GM23248 (cell line): ENCODE measurements around the gene LRRC70. TPM values are rescaled to one million over a fixed set of nuclear protein-coding genes. Genes with fewer than 3 reads are reported as not detected.
"Not testable (repeated sequence)": the region's sequence is repeated elsewhere in the genome, so short reads cannot be mapped to it uniquely, and the experiment has no call there.

ENCODE experiments used
- DNase-seq: peaks from one replicate; pipeline ENCODE4 v3.0.0-alpha.2; 2015
- H2AFZ ChIP-seq: fragments of 200-600 bp; sonication (generic); 2 replicates; pipeline ENCODE4 v1.6.1; 2016; ENCODE audit warnings: antibody characterized with exemption
- H3F3A ChIP-seq: fragments of 200-600 bp; sonication (generic); 2 replicates; pipeline ENCODE4 v1.6.1; 2016; ENCODE audit warnings: mild to moderate bottlenecking, antibody characterized with exemption, mixed run types; ENCODE audit not compliant: insufficient read depth
- H3K27ac ChIP-seq: fragments of 200-600 bp; sonication (generic); 2 replicates; pipeline ENCODE4 v1.5.1; 2016; ENCODE audit warnings: mild to moderate bottlenecking
- H3K27me3 ChIP-seq: fragments of 200-600 bp; sonication (generic); replicated peaks from 2 replicates; pipeline ENCODE4 v1.6.1; 2016; ENCODE audit warnings: mild to moderate bottlenecking; ENCODE audit not compliant: insufficient read depth
- H3K36me3 ChIP-seq: fragments of 200-600 bp; sonication (generic); 2 replicates; pipeline ENCODE4 v1.6.1; 2016; ENCODE audit warnings: low read depth, mild to moderate bottlenecking
- H3K4me1 ChIP-seq: fragments of 200-600 bp; sonication (generic); 2 replicates; pipeline ENCODE4 v1.6.1; 2016; ENCODE audit warnings: mild to moderate bottlenecking; ENCODE audit not compliant: insufficient read depth
- H3K4me2 ChIP-seq: fragments of 200-600 bp; sonication (generic); one replicate; pipeline ENCODE4 v1.6.1; 2016; ENCODE audit warnings: mild to moderate bottlenecking; ENCODE audit not compliant: unreplicated experiment
- H3K4me3 ChIP-seq: fragments of 200-600 bp; sonication (generic); 2 replicates; pipeline ENCODE4 v1.5.1; 2016; ENCODE audit warnings: mild to moderate bottlenecking
- H3K79me2 ChIP-seq: fragments of 200-600 bp; sonication (generic); 2 replicates; pipeline ENCODE4 v1.6.1; 2016; ENCODE audit warnings: mild to moderate bottlenecking; ENCODE audit not compliant: insufficient read depth
- H3K9ac ChIP-seq: fragments of 200-600 bp; sonication (generic); 2 replicates; pipeline ENCODE4 v1.6.1; 2016; ENCODE audit warnings: mild to moderate bottlenecking
- H3K9me2 ChIP-seq: fragments of 200-600 bp; sonication (generic); 2 replicates; pipeline ENCODE4 v1.6.1; 2016; ENCODE audit warnings: mixed run types, mild to moderate bottlenecking, moderate library complexity; ENCODE audit not compliant: insufficient read depth
- H3K9me3 ChIP-seq: fragments of 200-600 bp; sonication (generic); one replicate; pipeline ENCODE4 v1.6.1; 2017; ENCODE audit warnings: low read depth
- H4K20me1 ChIP-seq: fragments of 200-600 bp; sonication (generic); 2 replicates; pipeline ENCODE4 v1.6.0; 2016; ENCODE audit not compliant: insufficient read depth
- EZH2 ChIP-seq: fragments of 200-600 bp; sonication (generic); IDR thresholded peaks from 2 replicates; pipeline ENCODE4 v1.6.1; 2018; ENCODE audit warnings: antibody characterized with exemption, mild to moderate bottlenecking; ENCODE audit not compliant: insufficient read depth, poor library complexity, severe bottlenecking
- EZH2phosphoT487 ChIP-seq: fragments of 200-600 bp; sonication (generic); IDR thresholded peaks from 2 replicates; pipeline ENCODE4 v1.6.1; 2018; ENCODE audit warnings: antibody characterized with exemption, moderate library complexity, mild to moderate bottlenecking, low read depth; ENCODE audit not compliant: insufficient read depth
- WGBS, 2 experiments: methylation state at CpG; one replicate each; pipeline ENCODE4 v1.1.6; 2015 to 2017; ENCODE audit warnings: low lambda C conversion rate in 2 of 2, low coverage in 1 of 2; ENCODE audit errors: missing lambda C conversion rate in 2 of 2; 5-methylcytosine and 5-hydroxymethylcytosine counted together
- in situ Hi-C: fragments of 300-500 bp; cut with MboI; formaldehyde crosslinking; loops from 2 replicates; pipeline ENCODE4 v1.15.0; 2020
- polyA plus RNA-seq: library from polyadenylated mRNA; unstranded; fragments of >200 nt; fragmentation: Nextera tagmentation; extraction: Ambion mirVana; gene quantifications from 2 replicates; pipeline ENCODE4 v1.2.1, GENCODE V29; 2016
- total RNA-seq: library from RNA; depleted of rRNA; stranded (reverse); fragments of >200 nt; shearing (Covaris generic); gene quantifications from 2 replicates; pipeline ENCODE4 v1.2.3, GENCODE V29; 2014

The LRRC70 gene
- total and polyA plus RNA-seq, 2 experiments from 2014 or later = 0.26 to 1.1 TPM

GRCh38 chr5:62562867-62563266, 15.8 kb upstream of the LRRC70 start:
- Histone ChIP-seq H3K9me3 (no peaks in the 10 kb centered on the region), H3K36me3 (peaks cover 10% of the 10 kb centered on the region; the same call in 1 of the 2 replicates), H3K4me2 (no peak overlapping the region), H2AFZ (no peak overlapping the region), H3K4me3 (no peak overlapping the region), H3K79me2 (no peaks in the 10 kb centered on the region), H3K4me1 (no peaks in the 10 kb centered on the region), H4K20me1 (no peaks in the 10 kb centered on the region), H3K9me2 (no peaks in the 10 kb centered on the region), H3K27ac (no peak overlapping the region), H3K27me3 (no peaks in the 10 kb centered on the region), H3K9ac (no peak overlapping the region), H3F3A (no peaks in the 10 kb centered on the region)
- WGBS, 2 experiments = 100% methylated on average over 1 of the region's 1 CpG
- in situ Hi-C loops = no loop called here
- TF ChIP-seq EZH2 (no peak), EZH2phosphoT487 (no peak)
- DNase-seq = no peak

DNA sequence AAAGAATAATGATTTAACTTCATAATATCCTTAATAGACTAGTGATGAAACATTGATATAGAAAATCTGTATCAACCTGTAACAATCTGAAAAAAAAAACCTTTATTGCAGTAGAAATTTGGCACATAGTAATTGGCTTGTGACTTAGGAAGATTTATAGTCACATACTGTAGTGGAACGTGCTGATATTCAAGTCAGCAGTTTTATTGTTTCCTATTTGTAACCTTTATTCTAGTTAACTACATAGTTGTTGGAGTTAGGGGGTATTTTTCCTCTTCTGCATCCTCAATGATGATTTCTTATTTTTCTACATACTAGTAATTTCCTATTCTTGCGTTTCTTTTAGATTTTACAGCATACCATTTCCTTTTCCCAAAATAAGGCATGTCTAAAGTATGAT, 14.5 kb upstream of the LRRC70 start:
- H3K27ac ChIP-seq = no peak overlapping the region
- H2AFZ ChIP-seq = no peak overlapping the region
- H3F3A ChIP-seq = no peaks in the 10 kb centered on the region
- no peak overlapping the region for H3K4me2 ChIP-seq
- no peaks in the 10 kb centered on the region for H3K4me1 ChIP-seq
- no peak for TF ChIP-seq EZH2
- TF ChIP-seq EZH2phosphoT487 = no peak
- no peak overlapping the region for H3K4me3 ChIP-seq
- no peaks in the 10 kb centered on the region for H3K27me3 ChIP-seq
- WGBS, 2 experiments = 63 to 65% methylated on average over 2 of the region's 2 CpGs
- H3K9me2 ChIP-seq = no peaks in the 10 kb centered on the region
- H3K9ac ChIP-seq = no peak overlapping the region
- peaks cover 12% of the 10 kb centered on the region; the same call in 1 of the 2 replicates for H3K36me3 ChIP-seq
- no peaks in the 10 kb centered on the region for H3K79me2 ChIP-seq
- DNase-seq = no peak
- no peaks in the 10 kb centered on the region for H3K9me3 ChIP-seq
- no peaks in the 10 kb centered on the region for H4K20me1 ChIP-seq
- in situ Hi-C loops = no loop called here

- H4K20me1 ChIP-seq, DNase-seq, H3K9me3 ChIP-seq, H3K79me2 ChIP-seq, H3K27ac ChIP-seq, H3K9ac ChIP-seq, H3K4me2 ChIP-seq, in situ Hi-C loops, H3K27me3 ChIP-seq, H2AFZ ChIP-seq, H3K9me2 ChIP-seq, H3K4me1 ChIP-seq, H3F3A ChIP-seq, H3K4me3 ChIP-seq: not testable (repeated sequence)
- peaks cover 12% of the 10 kb centered on the region; the same call in 1 of the 2 replicates for H3K36me3 ChIP-seq
- WGBS, 2 experiments = 64 to 67% methylated on average over 3 of the region's 3 CpGs
These were observed 12.9 kb upstream of the LRRC70 start for GRCh38 chr5:62565740-62566139.

DNA sequence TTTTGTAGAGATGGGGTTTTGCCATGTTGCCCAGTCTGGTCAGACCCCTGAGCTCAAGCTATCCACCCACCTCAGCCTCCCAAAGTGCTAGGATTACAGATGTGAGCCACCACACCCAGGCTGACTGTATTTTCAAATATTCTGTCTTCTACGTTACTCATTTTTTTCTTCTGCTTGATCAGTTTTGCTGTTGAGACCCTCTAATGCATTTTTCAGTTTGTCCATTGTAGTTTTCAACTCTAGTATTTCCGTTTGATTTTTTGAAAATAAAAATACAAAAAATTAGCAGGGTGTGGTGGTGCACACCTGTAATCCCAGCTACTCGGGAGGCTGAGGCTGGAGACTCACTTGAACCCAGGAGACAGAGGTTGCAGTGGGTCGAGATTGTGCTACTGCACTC, 10.5 kb upstream of the LRRC70 start:
- in situ Hi-C loops = no loop called here
- TF ChIP-seq EZH2phosphoT487 (no peak), EZH2 (no peak)
- H3K4me3 ChIP-seq = no peak overlapping the region
- H3K9me2 ChIP-seq = no peaks in the 10 kb centered on the region
- no peak overlapping the region for H3K4me2 ChIP-seq
- no peaks in the 10 kb centered on the region for H4K20me1 ChIP-seq
- no peak overlapping the region for H2AFZ ChIP-seq
- H3K27me3 ChIP-seq = no peaks in the 10 kb centered on the region
- no peak for DNase-seq
- H3K9ac ChIP-seq = no peak overlapping the region
- H3K4me1 ChIP-seq = no peaks in the 10 kb centered on the region
- no peaks in the 10 kb centered on the region for H3K9me3 ChIP-seq
- H3K79me2 ChIP-seq = no peaks in the 10 kb centered on the region
- 97 to 98% methylated on average over 4 of the region's 4 CpGs for WGBS, 2 experiments
- no peak overlapping the region for H3K27ac ChIP-seq
- H3K36me3 ChIP-seq = 0 out of 2 replicates have a peak, but pooled peaks cover 5% of the 10 kb centered on the region
- no peaks in the 10 kb centered on the region for H3F3A ChIP-seq

DNA sequence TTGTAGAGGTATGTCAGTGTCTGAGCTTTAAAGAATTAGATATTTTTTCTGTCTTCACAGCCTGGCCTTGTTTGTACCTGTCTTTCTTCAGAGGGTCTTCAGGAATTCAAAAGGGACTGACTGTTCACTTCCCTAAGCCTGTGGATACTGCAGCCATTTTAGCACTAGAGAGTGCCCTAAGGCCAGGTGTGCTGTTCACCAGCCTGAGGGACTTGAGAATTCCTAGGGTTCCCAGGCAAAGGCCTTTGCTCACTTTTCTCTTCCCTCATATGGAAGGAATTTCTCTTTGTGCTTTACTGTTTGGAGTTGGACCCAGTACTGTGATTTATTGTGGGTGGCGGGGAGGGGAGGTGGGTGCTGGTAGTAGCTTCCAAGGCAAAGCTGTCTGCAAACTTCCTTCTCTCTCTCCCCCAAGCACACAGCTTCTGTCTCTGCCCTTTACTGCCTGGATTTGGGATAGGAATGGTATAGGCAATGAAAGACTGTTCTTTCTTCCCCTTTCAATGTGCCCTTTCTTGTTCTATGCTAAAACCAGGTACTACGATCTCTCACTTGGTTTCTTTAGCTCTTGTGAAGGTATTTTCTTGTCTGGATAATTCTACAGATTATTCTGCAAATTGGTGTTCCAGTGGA, 9.7 kb upstream of the LRRC70 start:
- WGBS, 2 experiments = 93 to 98% methylated on average over 2 of the region's 2 CpGs
- no peaks in the 10 kb centered on the region for H3K27me3 ChIP-seq
- H3K4me2 ChIP-seq = no peak overlapping the region
- H3K9me2 ChIP-seq = no peaks in the 10 kb centered on the region
- no peak overlapping the region for H3K9ac ChIP-seq
- TF ChIP-seq EZH2 = no peak
- no peak for TF ChIP-seq EZH2phosphoT487
- no peak overlapping the region for H2AFZ ChIP-seq
- no peaks in the 10 kb centered on the region for H3F3A ChIP-seq
- no peak for DNase-seq
- no peaks in the 10 kb centered on the region for H3K79me2 ChIP-seq
- in situ Hi-C loops = no loop called here
- H3K4me1 ChIP-seq = no peaks in the 10 kb centered on the region
- no peaks in the 10 kb centered on the region for H3K9me3 ChIP-seq
- H3K4me3 ChIP-seq = no peak overlapping the region
- H3K27ac ChIP-seq = no peak overlapping the region
- 0 out of 2 replicates have a peak, but pooled peaks cover 5% of the 10 kb centered on the region for H3K36me3 ChIP-seq
- H4K20me1 ChIP-seq = no peaks in the 10 kb centered on the region
